Measurements from ENCODE around the gene FOXN3.

Gene FOXN3

DNA sequence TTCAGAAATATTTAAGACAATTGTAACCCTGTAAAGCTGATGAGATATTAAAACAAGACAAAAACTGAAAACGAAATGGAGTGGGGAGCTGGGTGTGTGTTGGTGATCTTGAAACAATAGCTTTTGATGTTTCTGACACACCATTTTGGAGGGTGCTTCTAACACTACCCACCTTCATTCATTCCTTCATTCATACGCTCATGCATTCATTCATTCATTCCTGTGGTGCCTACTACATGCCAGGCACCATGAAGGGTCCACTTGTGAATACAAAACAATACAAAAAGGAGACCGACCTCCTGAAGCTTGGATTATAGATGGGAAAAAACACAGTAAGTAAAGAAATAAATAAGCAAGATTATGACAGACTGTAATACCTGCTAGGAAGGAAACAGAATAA lies 60.5 kb downstream of the FOXN3 start:
- no peak for DNase-seq

DNA sequence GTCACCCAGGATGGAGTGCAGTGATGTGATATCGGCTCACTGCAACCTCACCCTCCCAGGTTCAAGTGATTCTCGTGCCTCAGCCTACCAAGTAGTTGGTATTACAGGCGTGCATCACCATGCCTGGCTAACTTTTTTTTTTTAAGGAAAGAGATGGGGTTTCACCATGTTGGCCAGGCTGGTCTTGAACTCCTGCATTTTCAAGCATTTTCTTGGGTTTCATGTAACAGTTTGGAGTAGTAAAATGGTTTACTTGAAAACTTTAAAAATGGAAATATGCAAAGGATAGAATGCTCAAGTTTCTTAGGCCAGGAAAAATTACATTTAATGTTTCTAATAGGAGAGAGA lies 63.3 kb downstream of the FOXN3 start:
- DNase-seq: no peak

DNA sequence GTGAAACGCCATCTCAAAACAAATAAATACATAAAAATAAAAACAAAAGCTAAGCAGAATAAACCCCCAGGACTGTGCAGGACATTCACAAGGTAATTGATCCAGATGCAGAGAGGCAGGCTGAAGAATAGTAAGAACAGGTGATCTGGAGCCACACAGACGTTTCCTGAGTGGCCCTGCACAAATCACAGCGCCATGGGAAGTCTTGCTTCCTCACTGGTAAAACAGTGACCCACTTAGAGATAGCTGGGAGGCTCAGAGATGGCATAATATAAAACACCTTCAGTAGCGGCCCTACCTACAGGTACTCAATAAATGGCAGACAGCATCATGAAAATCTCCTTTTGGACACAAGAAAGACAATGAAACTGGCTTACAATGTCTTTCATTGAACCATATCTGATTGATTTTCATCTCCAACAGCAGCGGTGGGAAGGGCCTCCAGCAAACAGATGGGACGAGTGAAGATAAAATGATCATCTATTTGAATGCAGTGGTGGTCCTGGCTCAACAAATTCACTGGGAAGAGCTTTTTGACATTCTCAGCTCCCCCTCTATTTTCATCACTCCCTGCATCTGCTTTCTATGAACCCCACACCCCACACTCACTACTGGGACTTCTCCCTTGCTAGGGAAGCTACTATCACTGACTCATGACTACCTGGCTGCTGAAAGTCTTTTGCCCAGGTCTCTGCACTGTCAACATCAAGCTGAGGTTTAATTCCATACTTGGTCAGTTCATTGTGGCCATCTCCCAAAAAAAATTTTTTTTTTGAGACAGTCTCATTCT lies 63.9 kb downstream of the FOXN3 start:
- DNase-seq: no peak

DNA sequence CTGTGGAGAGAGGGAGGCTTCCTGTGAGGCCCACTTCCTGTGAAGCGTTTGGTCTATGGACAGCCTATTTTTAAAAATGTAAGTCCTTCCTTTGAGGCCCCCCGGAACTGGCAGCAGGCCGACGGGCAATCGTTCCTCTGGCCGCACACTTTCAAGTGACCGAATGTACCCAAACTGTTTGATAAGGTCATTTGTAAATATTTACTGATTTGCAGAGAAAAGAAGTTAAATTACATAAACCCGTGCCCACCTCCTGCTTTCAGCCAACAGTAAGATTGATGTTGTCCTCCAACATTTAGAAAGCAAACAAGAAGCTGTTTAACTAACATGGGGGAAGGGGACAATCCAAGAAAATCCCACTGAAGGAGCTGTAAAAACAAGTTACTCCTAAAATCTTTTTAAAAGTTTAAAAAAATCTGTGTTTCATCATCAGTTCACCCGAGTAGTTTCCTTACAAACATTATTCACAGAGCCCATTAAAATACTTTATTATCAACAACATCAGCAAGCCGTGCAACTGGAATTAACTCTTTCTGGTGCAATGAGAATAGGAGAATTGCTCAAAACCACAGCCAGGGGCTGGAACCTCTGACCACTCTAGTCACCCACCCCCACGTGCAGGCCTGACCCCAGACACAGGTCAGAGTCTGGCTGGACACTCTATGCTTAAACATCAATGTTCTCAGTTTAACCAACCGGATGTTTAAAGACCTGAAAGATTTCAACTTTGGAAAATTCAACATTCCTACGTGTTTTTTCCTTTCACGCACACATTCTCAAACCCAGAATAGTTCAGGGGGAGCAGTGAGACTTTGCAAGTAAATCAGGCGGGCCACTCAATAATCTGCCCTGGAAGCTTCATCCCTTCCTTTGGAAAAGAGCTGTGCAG lies 65.3 kb downstream of the FOXN3 start:
- no peak for DNase-seq

DNA sequence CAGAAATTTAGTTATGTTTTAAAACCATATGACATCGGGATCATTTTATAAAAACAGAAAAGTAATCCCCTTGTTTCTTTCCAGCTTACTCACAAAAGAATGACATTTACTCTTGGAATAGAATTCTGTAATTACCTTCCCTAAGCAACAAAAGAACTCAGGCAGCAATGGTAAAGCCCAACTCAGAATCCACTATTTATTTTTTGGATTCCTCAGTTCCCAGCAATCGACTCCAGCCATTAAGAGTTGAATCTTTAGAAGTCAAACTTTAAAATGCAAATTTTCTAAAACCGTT lies 65.9 kb downstream of the FOXN3 start:
- DNase-seq: no peak

DNA sequence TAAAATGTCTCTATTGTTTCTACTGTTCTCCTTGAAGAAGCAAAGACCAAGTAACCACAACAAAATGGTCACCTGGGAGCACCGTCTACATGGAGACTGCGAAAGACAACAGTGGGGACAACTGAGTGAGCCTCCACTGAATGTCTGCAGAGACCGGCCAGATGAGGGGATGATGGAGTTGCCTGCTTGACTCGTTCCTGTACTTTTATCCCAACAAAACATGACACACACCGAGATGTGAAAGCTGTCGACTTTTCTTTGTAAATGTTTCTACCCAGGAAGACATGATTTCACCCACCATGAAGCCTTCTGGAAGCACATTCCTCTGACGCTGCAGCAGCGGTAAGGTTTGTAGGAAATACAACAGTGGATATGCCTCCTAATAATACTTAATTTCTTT lies 66.9 kb downstream of the FOXN3 start:
- no peak for DNase-seq

DNA sequence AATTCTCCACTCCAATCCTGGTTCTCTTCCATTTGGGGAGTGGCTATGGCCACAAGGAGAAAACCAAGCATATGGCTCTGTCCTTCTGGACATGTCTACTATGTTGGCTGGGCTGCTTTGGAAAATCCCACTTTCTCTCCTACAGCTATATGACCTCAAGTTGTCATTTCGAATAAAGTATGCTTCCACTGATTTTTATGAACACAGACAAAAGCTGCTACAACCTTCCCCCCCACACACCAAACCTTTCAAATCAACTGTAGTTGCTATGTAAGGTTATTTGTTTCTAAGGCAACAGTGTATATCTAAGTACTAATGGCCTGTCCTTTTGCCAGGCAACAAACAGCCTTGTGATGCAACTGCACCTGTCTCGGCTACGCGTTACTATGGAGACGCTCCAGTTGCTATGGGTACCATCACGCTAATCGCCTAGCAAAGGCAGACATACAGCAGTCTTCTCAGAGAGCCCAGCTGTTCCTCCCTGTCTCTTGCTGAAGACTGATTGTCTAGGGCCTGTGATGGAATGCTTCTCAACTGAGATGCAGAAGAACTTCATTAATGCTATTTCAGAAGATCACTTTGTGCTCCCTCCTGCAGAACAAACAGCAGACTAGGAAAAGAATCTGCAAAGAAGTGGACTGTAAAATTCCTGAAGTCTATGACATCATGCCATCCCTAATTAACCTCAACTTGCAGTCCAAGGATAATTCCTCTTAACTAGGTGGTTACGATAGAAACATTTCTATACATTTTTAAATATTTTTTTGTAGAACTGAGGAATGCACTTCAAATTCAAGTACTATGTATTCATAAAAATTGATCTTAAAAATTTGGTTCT lies 67.6 kb downstream of the FOXN3 start:
- no peak for DNase-seq

DNA sequence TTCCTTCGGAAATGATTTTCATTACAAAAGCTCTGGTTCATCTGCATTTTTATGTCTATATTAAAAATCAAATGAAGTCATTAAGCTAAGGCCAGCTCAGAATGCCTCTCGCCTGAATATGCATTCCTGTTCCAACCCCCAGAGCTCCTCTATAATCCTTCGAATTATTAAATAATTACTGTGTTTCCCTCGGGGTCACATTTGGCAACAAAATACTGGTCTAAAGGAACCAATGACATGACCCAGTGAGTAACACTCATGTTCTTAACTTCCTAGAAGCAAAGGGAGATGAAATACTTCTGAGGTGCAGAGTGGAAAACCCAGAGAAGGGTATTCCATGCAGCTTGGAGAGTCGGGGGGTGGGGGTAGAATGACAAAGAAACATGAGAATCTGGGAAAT lies 68.3 kb downstream of the FOXN3 start:
- no peak for DNase-seq

DNA sequence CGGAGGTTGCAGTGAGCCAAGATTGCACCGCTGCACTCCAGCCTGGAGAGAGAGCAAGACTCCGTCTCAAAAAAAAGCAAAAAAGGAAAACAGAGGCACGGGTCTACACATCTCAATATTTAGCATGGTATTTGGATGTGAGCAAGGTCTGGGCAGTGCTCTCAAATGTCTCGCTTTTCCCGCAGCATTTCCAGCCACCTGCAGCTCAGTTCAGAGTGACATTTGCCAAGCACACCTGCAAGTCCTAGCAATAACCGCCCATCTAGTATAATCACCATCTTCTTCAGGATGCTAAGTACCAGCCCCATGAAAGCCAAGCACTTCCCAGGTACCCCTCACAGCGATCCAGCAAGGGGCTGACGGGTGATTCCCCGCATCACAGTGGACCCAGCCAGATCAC lies 69.1 kb downstream of the FOXN3 start:
- DNase-seq: no peak

DNA sequence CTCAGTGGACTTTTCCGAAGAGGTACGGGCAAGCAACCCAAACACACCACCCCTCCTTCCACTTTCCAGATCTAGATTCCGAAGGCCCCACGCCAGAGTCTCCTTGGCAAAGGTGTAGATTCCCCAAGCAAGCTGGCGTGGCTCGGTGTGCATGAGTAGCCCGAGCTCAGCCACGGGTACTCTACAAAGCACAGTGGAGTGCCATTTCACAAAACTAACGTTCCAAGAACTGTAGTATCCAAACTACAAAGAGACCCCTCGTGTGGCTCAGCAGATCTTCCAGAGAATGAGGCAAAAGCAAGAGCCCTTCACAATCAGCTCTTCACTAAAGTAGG lies 72.1 kb downstream of the FOXN3 start:
- DNase-seq: no peak

DNA sequence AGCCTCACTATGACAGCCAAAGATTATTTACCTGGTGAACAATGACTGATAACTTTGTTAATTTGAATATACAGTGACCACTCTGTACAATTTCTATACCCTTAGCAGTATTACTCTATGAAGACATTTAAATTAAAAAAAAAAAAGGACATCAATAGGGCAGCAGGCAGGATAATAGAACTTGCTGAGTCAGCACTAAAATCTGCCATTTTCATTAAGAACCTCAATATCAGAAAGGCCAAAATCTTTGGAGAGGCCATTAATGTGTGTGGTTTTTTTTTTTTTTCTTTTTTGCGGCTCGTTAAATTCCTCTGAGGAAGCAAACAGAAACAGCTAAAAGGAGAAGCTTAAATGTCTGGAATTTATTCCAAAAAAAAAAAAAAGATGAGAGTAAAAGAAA lies 73.7 kb downstream of the FOXN3 start:
- DNase-seq: no peak

DNA sequence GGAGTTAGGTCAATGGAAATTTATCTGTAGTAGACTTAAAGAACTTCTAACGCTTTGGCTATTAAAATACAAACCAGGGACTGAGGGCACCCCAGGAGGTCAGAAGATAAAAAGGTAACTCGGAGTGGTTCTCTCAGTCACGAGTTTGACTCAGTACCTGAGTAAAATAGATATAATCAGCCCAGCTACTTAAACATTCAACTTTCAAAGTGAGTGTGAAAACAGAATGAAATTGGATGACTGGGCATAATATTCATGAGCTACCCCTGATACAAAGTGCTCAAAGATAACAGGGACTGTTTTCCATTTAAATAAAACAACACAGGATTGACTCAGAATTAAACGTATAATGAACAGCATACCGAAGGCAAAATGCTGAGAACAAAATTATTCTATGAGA lies 75.0 kb downstream of the FOXN3 start:
- DNase-seq: no peak

DNA sequence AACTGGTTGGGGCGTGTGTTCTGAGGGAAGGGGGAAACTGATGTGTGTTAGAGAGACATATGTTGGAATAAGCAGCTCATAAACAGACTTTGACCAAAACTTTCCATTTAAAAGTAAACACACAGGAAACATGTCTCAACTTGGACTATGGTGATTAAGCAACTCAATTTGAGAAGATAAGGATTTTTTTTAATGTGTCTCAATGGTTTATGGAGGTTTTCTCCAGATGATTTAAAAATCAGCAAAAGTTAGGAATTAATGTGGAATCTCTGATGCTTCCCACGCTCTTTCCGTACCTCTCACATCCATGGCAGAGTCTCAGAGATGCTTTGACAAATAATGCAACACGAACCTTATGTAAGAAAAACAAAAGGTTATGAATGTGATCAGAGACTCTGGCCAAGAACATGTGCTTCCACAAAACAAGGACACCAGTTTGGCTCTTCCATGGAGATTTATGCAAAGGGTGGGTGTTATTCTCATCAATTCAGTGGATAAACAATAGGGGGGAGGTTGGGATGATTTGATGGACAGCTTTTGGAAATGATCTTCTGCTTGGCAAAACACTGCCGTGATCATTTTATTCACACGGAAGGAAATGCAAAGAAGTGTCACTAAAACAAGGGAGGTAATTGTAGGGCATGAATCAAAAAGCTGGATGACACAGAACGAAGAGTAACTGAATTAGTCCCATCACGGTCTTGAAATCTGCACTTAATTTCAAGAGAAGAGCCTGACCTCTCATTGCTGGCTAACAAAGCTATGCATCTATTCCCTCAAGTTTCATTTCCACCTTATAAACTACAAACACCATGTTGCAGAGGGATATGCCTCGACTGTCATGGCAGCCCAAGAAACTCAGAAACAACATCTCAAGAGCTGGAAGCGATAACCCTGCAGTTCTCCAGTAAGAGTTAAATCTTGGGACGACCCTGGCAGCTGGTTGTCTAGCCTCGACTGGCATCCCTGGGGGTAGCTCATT lies 76.5 kb downstream of the FOXN3 start:
- DNase-seq: no peak

DNA sequence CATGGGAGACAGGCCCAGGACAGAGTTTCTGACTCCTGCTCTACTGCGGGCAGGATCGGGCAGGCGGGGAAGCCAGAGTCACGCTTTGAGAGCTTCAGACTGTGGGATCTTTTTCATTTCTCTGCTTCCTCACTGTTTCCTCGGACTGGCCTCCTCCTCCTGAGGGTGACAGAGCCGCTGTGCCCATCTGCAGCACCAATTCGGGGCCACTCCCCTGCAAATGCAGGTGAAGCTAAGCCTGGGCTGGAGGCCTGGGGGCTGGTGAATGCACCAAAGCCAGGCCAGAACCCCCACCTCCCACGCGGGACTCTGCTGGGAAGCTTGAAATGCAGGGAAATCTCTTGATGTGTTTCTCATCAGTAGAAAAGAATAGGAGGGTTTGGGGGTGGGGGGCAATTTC lies 77.5 kb downstream of the FOXN3 start:
- no peak for DNase-seq

DNA sequence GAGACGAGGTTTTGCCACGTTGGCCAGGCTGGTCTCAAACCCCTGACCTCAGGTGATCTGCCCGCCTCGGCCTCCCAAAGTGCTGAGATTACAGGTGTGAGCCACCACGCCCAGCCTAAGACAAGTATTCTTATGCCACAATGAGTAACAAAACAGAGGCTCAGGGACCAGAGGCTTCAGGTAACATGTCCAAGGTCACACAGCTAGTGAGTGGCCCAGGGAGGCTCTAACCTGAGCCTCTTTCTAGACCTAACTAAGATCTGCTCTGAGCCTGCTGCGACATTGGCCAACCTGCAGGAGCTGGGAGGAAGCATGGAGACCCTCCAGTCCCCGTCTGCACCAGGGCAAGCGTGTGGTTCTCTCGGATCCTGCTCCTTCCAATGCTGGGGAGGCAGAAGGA lies 77.9 kb downstream of the FOXN3 start:
- no peak for DNase-seq

DNA sequence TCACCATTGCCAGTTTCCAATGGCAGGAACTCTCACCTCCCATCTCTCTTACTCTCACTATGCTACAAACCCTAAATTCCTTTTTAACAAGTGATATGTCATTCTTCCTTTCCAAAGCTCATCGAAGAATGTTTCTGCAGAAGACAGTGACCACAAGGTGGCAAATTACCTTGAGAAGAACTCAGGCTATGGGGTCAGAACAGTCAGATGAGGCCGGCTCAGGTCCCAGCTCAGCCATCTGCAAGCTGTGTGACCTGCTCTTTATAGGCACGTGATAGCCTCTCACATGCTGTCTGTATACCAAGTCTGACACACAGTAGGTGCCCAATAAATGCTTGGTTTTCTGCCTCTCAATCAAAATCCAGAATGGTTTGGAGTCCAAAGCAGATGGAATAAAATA lies 80.7 kb downstream of the FOXN3 start:
- DNase-seq: no peak

DNA sequence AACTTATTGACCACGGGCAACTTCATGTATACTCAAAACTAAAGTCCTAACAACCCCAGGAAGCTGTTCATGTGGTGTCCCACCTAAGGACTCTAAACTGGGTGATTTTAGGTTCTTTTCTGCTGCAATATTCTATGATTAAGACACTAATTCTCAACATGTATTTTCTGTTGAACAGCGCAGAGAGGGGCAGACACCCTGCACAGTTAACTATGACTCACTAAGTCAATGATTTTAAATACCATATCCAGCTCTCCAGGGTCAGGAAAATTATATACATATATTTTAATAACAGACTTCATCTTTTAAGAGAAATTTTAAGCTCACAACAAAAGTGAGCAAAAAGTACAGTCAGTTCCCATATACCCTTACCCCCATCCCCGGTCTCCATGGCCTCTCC lies 85.0 kb downstream of the FOXN3 start:
- DNase-seq: no peak

DNA sequence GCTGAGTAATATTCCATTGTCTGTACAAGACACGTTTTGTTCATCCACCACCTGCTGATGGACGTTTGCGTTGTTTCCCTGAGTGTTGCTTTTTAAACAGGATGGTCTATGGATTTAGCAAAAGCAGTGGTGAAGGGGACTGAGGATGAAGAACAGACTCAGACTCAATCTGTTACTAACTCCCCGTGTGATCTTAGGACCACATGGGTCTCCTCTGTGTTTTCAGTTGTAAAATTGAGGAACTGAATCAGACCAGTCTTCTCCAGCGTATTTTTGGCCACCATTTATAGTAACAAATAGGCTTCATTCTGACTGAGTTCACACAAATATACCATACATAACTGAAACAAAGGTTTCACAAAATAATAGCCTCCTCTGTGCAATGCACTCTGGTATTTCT lies 85.6 kb downstream of the FOXN3 start:
- DNase-seq: no peak

DNA sequence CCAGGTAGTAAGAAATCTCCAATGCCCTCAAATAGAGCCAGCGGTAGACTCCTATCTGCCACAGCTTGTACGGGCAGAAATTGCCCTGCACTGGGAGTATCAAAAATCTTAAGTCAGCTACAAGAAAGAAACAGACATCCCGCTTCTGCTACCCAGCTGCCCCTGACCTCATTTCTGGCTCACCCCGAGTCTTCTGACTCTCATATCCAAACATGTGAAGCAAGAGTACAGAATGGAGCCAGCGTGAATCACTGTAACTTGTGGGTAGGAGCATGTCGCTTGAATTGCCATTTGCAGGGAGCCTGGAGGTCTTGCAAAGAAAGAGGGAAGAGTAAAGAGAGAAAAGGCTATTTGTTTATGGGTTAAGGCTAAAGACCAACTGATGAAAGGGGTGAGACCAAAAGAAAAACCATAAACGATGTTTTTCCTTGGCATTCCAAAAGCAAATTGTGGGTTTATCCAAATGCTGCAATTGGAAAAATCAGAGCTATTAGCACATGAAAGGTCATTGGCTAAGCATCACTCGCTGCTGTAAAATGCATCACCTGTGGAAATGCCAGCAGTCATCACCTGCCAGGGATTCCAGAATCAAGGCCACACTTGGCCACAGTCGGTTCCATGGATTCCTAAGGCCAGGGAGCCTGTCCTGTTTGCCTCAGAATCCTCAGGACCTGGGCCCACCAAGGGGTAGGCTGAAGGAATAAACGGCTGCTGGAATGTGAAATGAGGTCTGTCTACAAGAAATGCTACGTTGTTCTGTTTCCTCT lies 86.6 kb downstream of the FOXN3 start:
- DNase-seq: no peak

DNA sequence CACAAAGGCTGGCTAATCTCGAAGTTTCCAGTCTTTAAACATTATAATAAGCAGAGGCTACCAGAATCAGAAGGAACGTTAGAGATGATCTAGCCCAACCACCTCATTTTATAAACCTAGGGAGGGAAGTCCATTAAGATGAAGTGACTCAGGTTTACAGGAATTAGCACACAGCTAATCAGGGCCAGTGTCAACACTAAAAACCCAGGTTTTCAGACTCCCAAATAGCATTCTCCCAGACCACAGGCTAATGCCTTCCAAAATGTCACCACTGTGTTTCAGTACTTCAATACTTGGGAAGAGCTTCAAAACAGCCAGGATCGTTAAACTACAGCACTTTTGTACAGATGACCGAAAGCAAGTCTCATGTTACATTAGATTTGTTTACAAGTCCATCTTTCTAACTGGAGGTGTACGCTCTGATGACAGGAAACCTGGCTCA lies 89.2 kb downstream of the FOXN3 start:
- no peak for DNase-seq

DNA sequence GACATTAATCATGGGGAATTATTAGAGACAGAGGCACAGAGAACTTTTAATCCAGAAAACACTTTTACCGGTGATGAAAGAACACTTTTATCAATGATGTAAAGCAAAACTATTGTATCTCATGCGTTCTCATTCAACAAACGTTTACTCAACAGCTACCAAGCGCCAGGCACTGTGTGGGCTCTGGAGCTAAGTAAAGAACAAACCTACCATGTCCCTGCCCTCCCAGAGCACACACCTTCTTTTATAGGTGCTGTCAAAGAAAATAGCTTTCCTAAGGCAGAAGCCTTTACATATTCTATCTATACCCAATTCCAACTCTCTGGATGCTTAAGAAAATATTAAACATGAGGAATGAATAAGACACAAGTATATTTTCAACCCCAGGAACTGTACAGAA lies 91.1 kb downstream of the FOXN3 start:
- DNase-seq: no peak
